22Rv1 (cell line): ENCODE measurements around the gene CAMP.

Source experiments
- CTCF ChIP-seq: fragments of 450-650 bp; IDR thresholded peaks from 2 replicates; pipeline ENCODE4 v1.5.1; 2017; ENCODE audit warnings: mild to moderate bottlenecking
- ZFX ChIP-seq: fragments of 450-650 bp; IDR thresholded peaks from 2 replicates; pipeline ENCODE4 v1.6.1; 2017; ENCODE audit warnings: antibody characterized with exemption, borderline replicate concordance

GRCh38 chr3:48215876-48216275, 7.4 kb upstream of the CAMP start:
- TF ChIP-seq CTCF (no peak), ZFX (no peak)
